SK-N-SH treated with all-trans-retinoic acid at 6 μM for 48 hours (cell line): ENCODE measurements around the gene TMBIM6.

Experiments used
- CREB5 ChIP-seq: fragments of 250-450 bp; sonication (Bioruptor Pico); IDR thresholded peaks from 2 replicates; pipeline ENCODE4 v1.5.1; 2020; ENCODE audit warnings: low read depth, mild to moderate bottlenecking, moderate library complexity
- ISL1 ChIP-seq: fragments of 250-450 bp; sonication (Bioruptor Pico); IDR thresholded peaks from 2 replicates; pipeline ENCODE4 v2.1.2; 2022; ENCODE audit warnings: mild to moderate bottlenecking, moderate library complexity
- OSR1 ChIP-seq: fragments of 250-450 bp; sonication (Bioruptor Pico); IDR thresholded peaks from 2 replicates; pipeline ENCODE4 v1.8.0; 2022; ENCODE audit warnings: moderate library complexity, mild to moderate bottlenecking, inconsistent platforms
- PATZ1 ChIP-seq: fragments of 250-450 bp; sonication (Bioruptor Pico); IDR thresholded peaks from 2 replicates; pipeline ENCODE4 v1.8.0; 2020; ENCODE audit warnings: mild to moderate bottlenecking, moderate library complexity, borderline replicate concordance
- PPARA ChIP-seq: fragments of 250-450 bp; sonication (Bioruptor Pico); IDR thresholded peaks from 2 replicates; pipeline ENCODE4 v1.5.0; 2020; ENCODE audit warnings: mild to moderate bottlenecking, borderline replicate concordance
- RARB ChIP-seq: fragments of 250-450 bp; sonication (Bioruptor Pico); IDR thresholded peaks from 2 replicates; pipeline ENCODE4 v1.8.0; 2021; ENCODE audit warnings: mild to moderate bottlenecking, moderate library complexity
- TOX ChIP-seq: fragments of 250-450 bp; sonication (Bioruptor Pico); IDR thresholded peaks from 2 replicates; pipeline ENCODE4 v1.8.0; 2021; ENCODE audit warnings: mild to moderate bottlenecking, moderate library complexity, borderline replicate concordance
- ZC3H10 ChIP-seq: fragments of 250-450 bp; sonication (Bioruptor Pico); IDR thresholded peaks from 2 replicates; pipeline ENCODE4 v1.5.1; 2021; ENCODE audit warnings: mild to moderate bottlenecking, moderate library complexity
- ZFP30 ChIP-seq: fragments of 450-650 bp; formaldehyde crosslinking; IDR thresholded peaks from 2 replicates; pipeline ENCODE4 v1.5.0; 2022; ENCODE audit warnings: mild to moderate bottlenecking, moderate library complexity

- no peak for TF ChIP-seq CREB5 (CRISPR knock-in tag)
- TF ChIP-seq ZC3H10 (CRISPR knock-in tag): no peak
- no peak for TF ChIP-seq ZFP30 (CRISPR knock-in tag)
- no peak for TF ChIP-seq PATZ1 (CRISPR knock-in tag)
- TF ChIP-seq RARB (CRISPR knock-in tag): no peak
- TF ChIP-seq PPARA: no peak
- no peak for TF ChIP-seq TOX
- TF ChIP-seq ISL1 (CRISPR knock-in tag): no peak
- no peak for TF ChIP-seq OSR1 (CRISPR knock-in tag)
Observed at GRCh38 chr12:49697808-49698207, 43.5 kb upstream of the TMBIM6 start.
